ENCODE results near the gene TBX19.

Gene TBX19

GRCh38 chr1:168301664-168302320 lies 21.1 kb downstream of the TBX19 start:
- Histone ChIP-seq H3K27ac (ENCODE audit: low read length) (no peak overlapping the region), H3K4me1 (ENCODE audit: insufficient read depth, low read length) (no peaks in the 10 kb centered on the region), H3K27me3 (ENCODE audit: insufficient read depth, low read length) (no peaks in the 10 kb centered on the region), H3K36me3 (ENCODE audit: insufficient read depth, low read depth, low read length) (no peaks in the 10 kb centered on the region), H3K9ac (ENCODE audit: low read depth, low read length) (no peak overlapping the region), H3K9me3 (ENCODE audit: insufficient read depth, low read depth, low read length) (no peaks in the 10 kb centered on the region), H3K4me3 (ENCODE audit: low read length) (no peak overlapping the region)

DNA sequence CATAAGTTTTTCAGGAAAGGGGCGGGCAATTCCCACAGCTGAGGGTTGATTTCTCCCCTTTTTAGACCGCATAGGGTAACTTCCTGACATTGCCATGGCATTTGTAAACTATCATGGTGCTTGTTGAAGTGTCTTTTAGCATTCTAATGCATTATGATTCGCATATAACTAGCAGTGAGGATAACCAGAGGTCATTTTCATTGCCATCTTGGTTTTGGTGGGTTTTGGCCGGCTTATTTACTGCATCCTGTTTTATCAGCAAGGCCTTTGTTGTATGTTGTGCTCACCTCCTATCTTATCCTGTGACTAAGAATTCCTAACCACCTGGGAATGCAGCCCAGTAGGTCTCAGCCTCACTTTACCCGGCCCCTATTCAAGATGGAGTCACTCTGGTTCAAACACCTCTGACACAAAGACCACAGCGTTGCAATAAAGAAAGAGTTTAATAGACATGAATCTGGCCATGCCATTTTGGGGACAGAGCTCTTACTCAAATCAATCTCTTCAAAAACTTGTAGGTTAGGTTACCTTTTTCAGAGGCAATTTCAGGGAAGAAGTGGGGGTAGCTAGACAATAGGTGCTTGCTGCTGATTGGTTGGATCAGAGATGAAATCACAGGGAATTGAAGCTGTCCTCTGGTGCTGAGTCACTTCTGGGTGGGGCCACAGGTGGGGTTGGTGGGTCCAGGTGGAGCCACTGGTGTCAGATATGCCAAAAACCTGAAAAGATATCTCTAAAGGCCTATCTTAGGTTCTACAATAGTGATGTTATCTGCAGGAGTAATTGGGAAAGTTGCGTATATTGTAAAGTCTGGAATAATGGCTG lies 23.3 kb downstream of the TBX19 start:
- Histone ChIP-seq H3K36me3 (ENCODE audit: insufficient read depth, low read depth, low read length) (no peaks in the 10 kb centered on the region), H3K4me1 (ENCODE audit: insufficient read depth, low read length) (no peaks in the 10 kb centered on the region), H3K27ac (ENCODE audit: low read length) (no peak overlapping the region), H3K9me3 (ENCODE audit: insufficient read depth, low read depth, low read length) (no peaks in the 10 kb centered on the region), H3K27me3 (ENCODE audit: insufficient read depth, low read length) (no peaks in the 10 kb centered on the region), H3K9ac (ENCODE audit: low read depth, low read length) (no peak overlapping the region), H3K4me3 (ENCODE audit: low read length) (no peak overlapping the region)

GRCh38 chr1:168304865-168305264 lies 24.2 kb downstream of the TBX19 start:
- Histone ChIP-seq H3K9ac (ENCODE audit: low read depth, low read length) (no peak overlapping the region), H3K4me3 (ENCODE audit: low read length) (no peak overlapping the region), H3K36me3 (ENCODE audit: insufficient read depth, low read depth, low read length) (no peaks in the 10 kb centered on the region), H3K27me3 (ENCODE audit: insufficient read depth, low read length) (no peaks in the 10 kb centered on the region), H3K9me3 (ENCODE audit: insufficient read depth, low read depth, low read length) (no peaks in the 10 kb centered on the region), H3K27ac (ENCODE audit: low read length) (no peak overlapping the region), H3K4me1 (ENCODE audit: insufficient read depth, low read length) (no peaks in the 10 kb centered on the region)

DNA sequence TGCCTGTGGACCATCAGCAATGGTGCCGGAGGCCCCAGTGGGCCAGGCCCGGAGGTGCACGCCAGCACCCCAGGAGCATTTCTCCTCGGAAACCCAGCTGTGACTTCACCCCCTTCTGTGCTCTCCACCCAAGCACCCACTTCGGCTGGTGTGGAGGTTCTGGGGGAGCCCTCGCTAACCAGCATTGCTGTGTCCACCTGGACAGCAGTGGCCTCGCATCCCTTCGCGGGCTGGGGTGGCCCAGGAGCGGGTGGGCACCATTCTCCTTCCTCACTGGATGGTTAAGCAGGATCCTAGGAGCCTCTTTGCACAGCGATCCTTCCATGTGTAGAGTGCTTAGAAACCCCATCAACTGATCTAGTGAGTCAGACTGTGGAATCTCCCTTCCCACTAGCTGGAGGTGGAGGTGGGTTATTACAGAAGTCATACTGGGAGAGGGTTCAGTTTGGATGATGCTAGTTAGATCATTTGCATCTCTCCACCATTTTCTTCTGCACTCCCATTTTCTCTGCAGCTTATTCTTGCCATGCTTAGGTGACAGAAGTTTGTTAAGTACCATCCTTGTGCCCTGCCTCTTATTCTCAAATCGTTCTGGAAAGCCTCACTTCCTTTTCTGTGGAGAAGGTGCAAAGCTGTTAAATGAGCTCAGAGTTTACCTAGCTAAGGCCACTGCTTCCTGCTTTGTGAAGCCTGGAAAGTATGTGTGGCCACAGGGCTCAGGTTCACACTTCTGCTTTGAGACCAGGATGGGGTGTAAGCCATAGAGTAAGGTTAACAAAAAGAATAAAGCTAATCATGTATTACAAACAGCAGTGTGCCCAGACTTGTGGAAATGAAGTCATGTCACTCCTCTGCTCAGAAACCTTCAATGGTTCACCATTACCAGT lies 32.3 kb downstream of the TBX19 start:
- Histone ChIP-seq H3K9me3 (ENCODE audit: insufficient read depth, low read depth, low read length) (no peaks in the 10 kb centered on the region), H3K4me1 (ENCODE audit: insufficient read depth, low read length) (no peaks in the 10 kb centered on the region), H3K9ac (ENCODE audit: low read depth, low read length) (no peak overlapping the region), H3K36me3 (ENCODE audit: insufficient read depth, low read depth, low read length) (no peaks in the 10 kb centered on the region), H3K27ac (ENCODE audit: low read length) (no peak overlapping the region), H3K4me3 (ENCODE audit: low read length) (no peak overlapping the region), H3K27me3 (ENCODE audit: insufficient read depth, low read length) (no peaks in the 10 kb centered on the region)

DNA sequence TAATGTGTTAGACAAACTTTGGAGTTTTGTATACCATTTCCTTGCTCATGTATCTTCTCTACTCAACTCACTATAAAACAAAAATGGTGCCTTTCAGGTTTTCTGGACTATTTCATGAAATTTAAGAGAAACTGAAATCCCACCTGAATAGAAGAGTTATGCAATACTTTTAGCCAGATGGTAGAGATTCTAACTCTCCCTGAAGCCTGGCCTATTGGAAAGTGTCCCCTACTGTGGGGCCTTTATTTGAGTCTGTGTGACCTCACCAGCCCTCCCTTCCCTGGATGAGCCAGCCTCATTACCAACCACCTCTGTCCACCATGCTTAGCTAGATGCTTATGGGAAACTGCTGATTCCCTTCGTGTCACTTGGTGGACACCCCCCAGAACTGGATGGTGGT lies 35.5 kb downstream of the TBX19 start:
- Histone ChIP-seq H3K9ac (ENCODE audit: low read depth, low read length) (no peak overlapping the region), H3K4me3 (ENCODE audit: low read length) (no peak overlapping the region), H3K27me3 (ENCODE audit: insufficient read depth, low read length) (no peaks in the 10 kb centered on the region), H3K36me3 (ENCODE audit: insufficient read depth, low read depth, low read length) (no peaks in the 10 kb centered on the region), H3K9me3 (ENCODE audit: insufficient read depth, low read depth, low read length) (no peaks in the 10 kb centered on the region), H3K4me1 (ENCODE audit: insufficient read depth, low read length) (peaks cover 7% of the 10 kb centered on the region), H3K27ac (ENCODE audit: low read length) (no peak overlapping the region)

- H3K9ac ChIP-seq (ENCODE audit: low read depth, low read length) = no peak overlapping the region
Measured at GRCh38 chr1:168317309-168317708, 36.6 kb downstream of the TBX19 start.

GRCh38 chr1:168319691-168320090 lies 39.0 kb downstream of the TBX19 start:
- H3K36me3 ChIP-seq (ENCODE audit: insufficient read depth, low read depth, low read length) = no peaks in the 10 kb centered on the region
- no peak overlapping the region for H3K27ac ChIP-seq (ENCODE audit: low read length)
- H3K9ac ChIP-seq (ENCODE audit: low read depth, low read length) = no peak overlapping the region
- peaks cover 7% of the 10 kb centered on the region for H3K4me1 ChIP-seq (ENCODE audit: insufficient read depth, low read length)
- H3K27me3 ChIP-seq (ENCODE audit: insufficient read depth, low read length) = no peaks in the 10 kb centered on the region
- no peaks in the 10 kb centered on the region for H3K9me3 ChIP-seq (ENCODE audit: insufficient read depth, low read depth, low read length)
- no peak overlapping the region for H3K4me3 ChIP-seq (ENCODE audit: low read length)

More at GRCh38 chr1:168317309-168317708, 36.6 kb downstream of the TBX19 start:
- H3K9me3 ChIP-seq (ENCODE audit: insufficient read depth, low read depth, low read length) = no peaks in the 10 kb centered on the region
- no peaks in the 10 kb centered on the region for H3K36me3 ChIP-seq (ENCODE audit: insufficient read depth, low read depth, low read length)
- H3K4me1 ChIP-seq (ENCODE audit: insufficient read depth, low read length) = peaks cover 7% of the 10 kb centered on the region
- H3K4me3 ChIP-seq (ENCODE audit: low read length) = no peak overlapping the region
- H3K27me3 ChIP-seq (ENCODE audit: insufficient read depth, low read length) = no peaks in the 10 kb centered on the region
- no peak overlapping the region for H3K27ac ChIP-seq (ENCODE audit: low read length)

GRCh38 chr1:168320149-168320548 lies 39.5 kb downstream of the TBX19 start:
- Histone ChIP-seq H3K4me1 (ENCODE audit: insufficient read depth, low read length) (peaks cover 7% of the 10 kb centered on the region), H3K4me3 (ENCODE audit: low read length) (no peak overlapping the region), H3K27me3 (ENCODE audit: insufficient read depth, low read length) (no peaks in the 10 kb centered on the region), H3K9me3 (ENCODE audit: insufficient read depth, low read depth, low read length) (no peaks in the 10 kb centered on the region), H3K9ac (ENCODE audit: low read depth, low read length) (no peak overlapping the region), H3K27ac (ENCODE audit: low read length) (no peak overlapping the region), H3K36me3 (ENCODE audit: insufficient read depth, low read depth, low read length) (no peaks in the 10 kb centered on the region)

DNA sequence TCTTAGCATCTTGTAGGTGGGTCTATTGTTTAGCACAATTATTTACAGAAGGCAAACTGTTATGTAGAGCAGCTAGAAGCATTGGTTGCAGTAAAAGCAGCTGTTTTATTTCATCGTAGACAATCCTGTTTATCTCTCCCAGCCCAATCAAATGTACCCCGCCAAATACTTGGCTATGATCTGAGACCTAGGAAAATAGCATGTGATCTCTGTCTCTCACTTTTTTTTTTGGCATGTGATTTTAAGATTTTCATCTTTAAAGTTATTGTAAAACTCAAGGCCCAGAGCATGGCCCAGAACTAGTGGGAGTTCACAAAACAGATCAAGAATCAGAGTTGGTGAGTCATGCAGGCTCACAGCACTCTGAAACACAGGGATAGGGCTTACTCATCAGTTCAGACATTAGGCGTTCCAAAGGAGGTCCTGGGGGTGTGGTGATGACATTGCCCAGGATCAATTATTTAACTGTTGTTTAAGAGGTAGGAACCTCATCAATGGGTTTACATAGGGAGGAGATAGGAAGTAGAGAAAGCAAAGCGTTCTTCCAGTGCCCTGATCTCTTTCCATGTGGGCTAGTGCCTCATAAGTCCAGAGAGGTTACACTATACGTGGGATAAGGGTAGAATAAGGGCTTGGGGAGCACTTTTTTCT lies 40.2 kb downstream of the TBX19 start:
- Histone ChIP-seq H3K9ac (ENCODE audit: low read depth, low read length) (no peak overlapping the region), H3K9me3 (ENCODE audit: insufficient read depth, low read depth, low read length) (no peaks in the 10 kb centered on the region), H3K36me3 (ENCODE audit: insufficient read depth, low read depth, low read length) (no peaks in the 10 kb centered on the region), H3K27me3 (ENCODE audit: insufficient read depth, low read length) (no peaks in the 10 kb centered on the region), H3K4me3 (ENCODE audit: low read length) (no peak overlapping the region), H3K4me1 (ENCODE audit: insufficient read depth, low read length) (peaks cover 7% of the 10 kb centered on the region), H3K27ac (ENCODE audit: low read length) (no peak overlapping the region)

GRCh38 chr1:168321945-168322344 lies 41.3 kb downstream of the TBX19 start:
- no peak overlapping the region for H3K9ac ChIP-seq (ENCODE audit: low read depth, low read length)
- H3K4me1 ChIP-seq (ENCODE audit: insufficient read depth, low read length) = peaks cover 7% of the 10 kb centered on the region
- H3K27ac ChIP-seq (ENCODE audit: low read length) = no peak overlapping the region
- H3K27me3 ChIP-seq (ENCODE audit: insufficient read depth, low read length) = no peaks in the 10 kb centered on the region
- no peaks in the 10 kb centered on the region for H3K9me3 ChIP-seq (ENCODE audit: insufficient read depth, low read depth, low read length)
- no peaks in the 10 kb centered on the region for H3K36me3 ChIP-seq (ENCODE audit: insufficient read depth, low read depth, low read length)
- no peak overlapping the region for H3K4me3 ChIP-seq (ENCODE audit: low read length)

DNA sequence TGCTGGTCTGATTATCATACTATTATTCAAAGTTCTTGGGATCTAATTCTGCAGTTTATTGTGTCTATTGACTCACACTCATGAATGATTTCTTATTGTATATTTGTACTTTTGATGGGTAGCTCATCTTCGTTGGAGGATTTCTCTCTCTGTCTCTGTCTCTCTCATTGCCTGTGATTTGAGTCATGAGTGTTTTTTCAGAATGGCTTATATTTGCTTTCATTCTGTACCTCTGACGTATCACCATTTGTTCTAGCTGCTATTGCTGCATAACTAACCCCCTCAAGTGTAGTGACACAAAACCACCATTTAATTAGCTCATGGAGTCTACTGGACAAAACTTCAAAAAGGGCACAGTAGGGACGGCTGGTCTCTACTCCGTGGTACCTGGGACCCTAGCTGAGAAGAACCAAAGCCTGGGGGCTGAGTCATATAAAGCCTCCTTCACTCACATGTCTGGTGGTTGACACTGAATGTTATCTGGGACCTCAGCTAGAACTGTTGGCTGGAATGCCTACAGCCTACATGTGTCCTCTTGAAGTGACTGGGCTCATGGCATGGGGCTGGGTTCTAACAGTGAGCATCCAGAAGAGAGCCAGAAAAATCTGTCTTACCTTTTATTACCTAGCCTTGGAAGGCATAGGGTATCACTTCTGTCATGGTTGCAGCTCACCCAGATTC lies 44.2 kb downstream of the TBX19 start:
- Histone ChIP-seq H3K9me3 (ENCODE audit: insufficient read depth, low read depth, low read length) (no peaks in the 10 kb centered on the region), H3K4me1 (ENCODE audit: insufficient read depth, low read length) (peaks cover 7% of the 10 kb centered on the region), H3K27me3 (ENCODE audit: insufficient read depth, low read length) (no peaks in the 10 kb centered on the region), H3K9ac (ENCODE audit: low read depth, low read length) (no peak overlapping the region), H3K27ac (ENCODE audit: low read length) (no peak overlapping the region), H3K36me3 (ENCODE audit: insufficient read depth, low read depth, low read length) (no peaks in the 10 kb centered on the region), H3K4me3 (ENCODE audit: low read length) (no peak overlapping the region)

Measured in iPS-20b (cell line).